PC-3 (cell line): Measurements from ENCODE around the gene LRBA.

Source experiments
- EZH2 ChIP-seq: fragments of 300-600 bp; sonication (generic); IDR thresholded peaks from one replicate; pipeline ENCODE4 v1.6.1; 2017; ENCODE audit warnings: antibody characterized with exemption, mild to moderate bottlenecking, low read length; ENCODE audit not compliant: unreplicated experiment
- EZH2phosphoT487 ChIP-seq: fragments of 300-600 bp; sonication (generic); IDR thresholded peaks from 2 replicates; pipeline ENCODE4 v1.6.1; 2018; ENCODE audit warnings: mild to moderate bottlenecking, antibody characterized with exemption, low read length, borderline replicate concordance
- TF ChIP-seq, protein P1 (sequence below): fragments of 300-600 bp; sonication (generic); conservative IDR thresholded peaks from 2 replicates; pipeline ENCODE4 v1.5.1; 2017; ENCODE audit warnings: antibody characterized with exemption, low read depth, mild to moderate bottlenecking, low read length

DNA sequence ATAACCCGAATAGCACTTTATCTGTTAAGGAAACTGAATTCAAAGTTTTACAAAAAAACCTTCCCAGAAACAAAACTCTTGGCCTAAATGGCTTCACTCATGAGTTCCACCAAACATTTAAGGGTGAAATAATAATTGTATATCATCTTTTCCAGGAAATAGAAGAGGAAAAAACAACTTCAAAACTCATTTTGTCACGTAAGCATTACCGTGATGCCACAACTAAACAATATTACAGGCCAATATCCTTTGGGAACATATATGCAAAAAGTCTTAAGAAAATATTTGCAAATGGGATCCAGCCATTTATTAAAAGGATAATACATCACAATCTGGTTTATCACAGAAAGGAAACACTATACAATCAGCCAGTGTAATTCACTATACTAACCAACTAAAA is 563.2 kb downstream of the LRBA start:
- TF ChIP-seq, protein P1, sequence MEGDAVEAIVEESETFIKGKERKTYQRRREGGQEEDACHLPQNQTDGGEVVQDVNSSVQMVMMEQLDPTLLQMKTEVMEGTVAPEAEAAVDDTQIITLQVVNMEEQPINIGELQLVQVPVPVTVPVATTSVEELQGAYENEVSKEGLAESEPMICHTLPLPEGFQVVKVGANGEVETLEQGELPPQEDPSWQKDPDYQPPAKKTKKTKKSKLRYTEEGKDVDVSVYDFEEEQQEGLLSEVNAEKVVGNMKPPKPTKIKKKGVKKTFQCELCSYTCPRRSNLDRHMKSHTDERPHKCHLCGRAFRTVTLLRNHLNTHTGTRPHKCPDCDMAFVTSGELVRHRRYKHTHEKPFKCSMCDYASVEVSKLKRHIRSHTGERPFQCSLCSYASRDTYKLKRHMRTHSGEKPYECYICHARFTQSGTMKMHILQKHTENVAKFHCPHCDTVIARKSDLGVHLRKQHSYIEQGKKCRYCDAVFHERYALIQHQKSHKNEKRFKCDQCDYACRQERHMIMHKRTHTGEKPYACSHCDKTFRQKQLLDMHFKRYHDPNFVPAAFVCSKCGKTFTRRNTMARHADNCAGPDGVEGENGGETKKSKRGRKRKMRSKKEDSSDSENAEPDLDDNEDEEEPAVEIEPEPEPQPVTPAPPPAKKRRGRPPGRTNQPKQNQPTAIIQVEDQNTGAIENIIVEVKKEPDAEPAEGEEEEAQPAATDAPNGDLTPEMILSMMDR = no peak
- TF ChIP-seq EZH2 (no peak), EZH2phosphoT487 (no peak)
